ENCODE measurements around the gene PRKCE. TPM values are rescaled to one million over a fixed set of nuclear protein-coding genes. Genes with fewer than 3 reads are reported as not detected.

Gene PRKCE
- total RNA-seq, 1 donor from 2014 or later = 20.8 TPM

GRCh38 chr2:46072101-46072820, 420.8 kb downstream of the PRKCE start:
- no peak for DNase-seq (ENCODE audit: low spot score)

- DNase-seq (ENCODE audit: low spot score) = no peak
Observed at GRCh38 chr2:46073540-46074046, 422.1 kb downstream of the PRKCE start.

GRCh38 chr2:46074501-46074900, 423.0 kb downstream of the PRKCE start:
- no peak for DNase-seq (ENCODE audit: low spot score)

- DNase-seq (ENCODE audit: low spot score) = no peak
Observed at GRCh38 chr2:46075848-46076247, 424.4 kb downstream of the PRKCE start.

- DNase-seq (ENCODE audit: low spot score) = no peak
Observed at GRCh38 chr2:46076251-46076650, 424.8 kb downstream of the PRKCE start.

GRCh38 chr2:46076875-46077274, 425.4 kb downstream of the PRKCE start:
- no peak for DNase-seq (ENCODE audit: low spot score)

GRCh38 chr2:46077522-46078107, 426.1 kb downstream of the PRKCE start:
- DNase-seq (ENCODE audit: low spot score) = no peak

GRCh38 chr2:46079985-46080560, 428.6 kb downstream of the PRKCE start:
- no peak for DNase-seq (ENCODE audit: low spot score)

GRCh38 chr2:46082531-46083485, 431.3 kb downstream of the PRKCE start:
- no peak for DNase-seq (ENCODE audit: low spot score)

GRCh38 chr2:46086578-46087070, 435.1 kb downstream of the PRKCE start:
- DNase-seq (ENCODE audit: low spot score) = no peak

- DNase-seq (ENCODE audit: low spot score) = no peak
Observed at GRCh38 chr2:46087492-46087891, 436.0 kb downstream of the PRKCE start.

- DNase-seq (ENCODE audit: low spot score) = no peak
Observed at GRCh38 chr2:46091004-46091403, 439.5 kb downstream of the PRKCE start.

GRCh38 chr2:46091961-46092667, 440.6 kb downstream of the PRKCE start:
- no peak for DNase-seq (ENCODE audit: low spot score)

- no peak for DNase-seq (ENCODE audit: low spot score)
Observed at GRCh38 chr2:46094689-46095088, 443.2 kb downstream of the PRKCE start.

- DNase-seq (ENCODE audit: low spot score) = no peak
Observed at GRCh38 chr2:46095830-46096229, 444.4 kb downstream of the PRKCE start.

- no peak for DNase-seq (ENCODE audit: low spot score)
Observed at GRCh38 chr2:46096260-46096659, 444.8 kb downstream of the PRKCE start.

- DNase-seq (ENCODE audit: low spot score) = peak; percentile 84
Observed at GRCh38 chr2:46097714-46098480, 446.4 kb downstream of the PRKCE start.

- no peak for DNase-seq (ENCODE audit: low spot score)
Observed at GRCh38 chr2:46098621-46099062, 447.2 kb downstream of the PRKCE start.

- DNase-seq (ENCODE audit: low spot score) = no peak
Observed at GRCh38 chr2:46101557-46102220, 450.2 kb downstream of the PRKCE start.

- DNase-seq (ENCODE audit: low spot score) = no peak
Observed at GRCh38 chr2:46106690-46107089, 455.2 kb downstream of the PRKCE start.

All from mucosa of gallbladder (tissue), 1 donor.